HG03159 (cell line): Measurements from ENCODE around the gene RPS19BP1.
"Not testable (repeated sequence)": the region's sequence is repeated elsewhere in the genome, so short reads cannot be mapped to it uniquely, and the experiment has no call there.

Source experiments
- ATAC-seq: cut with Tn5 transposase; IDR thresholded peaks from one replicate; pipeline ENCODE4 v1.9.1; 2021; ENCODE audit warnings: mild to moderate bottlenecking, moderate library complexity; ENCODE audit not compliant: unreplicated experiment

RPS19BP1 gene

GRCh38 chr22:39514373-39514973, 18.1 kb downstream of the RPS19BP1 start:
- ATAC-seq, result no peak

DNA sequence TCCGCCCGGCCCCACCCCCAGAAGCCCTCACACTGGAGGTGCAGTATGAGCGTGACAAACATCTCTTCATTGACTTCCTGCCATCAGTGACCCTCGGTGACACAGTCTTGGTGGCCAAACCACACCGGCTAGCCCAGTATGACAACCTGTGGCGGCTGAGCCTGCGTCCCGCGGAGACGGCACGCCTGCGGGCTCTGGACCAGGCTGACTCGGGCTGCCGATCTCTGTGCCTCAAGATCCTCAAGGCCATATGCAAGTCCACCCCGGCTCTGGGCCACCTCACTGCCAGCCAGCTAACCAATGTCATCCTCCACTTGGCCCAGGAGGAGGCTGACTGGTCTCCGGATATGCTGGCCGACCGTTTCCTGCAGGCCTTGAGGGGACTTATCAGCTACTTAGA, 18.8 kb downstream of the RPS19BP1 start:
- no peak for ATAC-seq

DNA sequence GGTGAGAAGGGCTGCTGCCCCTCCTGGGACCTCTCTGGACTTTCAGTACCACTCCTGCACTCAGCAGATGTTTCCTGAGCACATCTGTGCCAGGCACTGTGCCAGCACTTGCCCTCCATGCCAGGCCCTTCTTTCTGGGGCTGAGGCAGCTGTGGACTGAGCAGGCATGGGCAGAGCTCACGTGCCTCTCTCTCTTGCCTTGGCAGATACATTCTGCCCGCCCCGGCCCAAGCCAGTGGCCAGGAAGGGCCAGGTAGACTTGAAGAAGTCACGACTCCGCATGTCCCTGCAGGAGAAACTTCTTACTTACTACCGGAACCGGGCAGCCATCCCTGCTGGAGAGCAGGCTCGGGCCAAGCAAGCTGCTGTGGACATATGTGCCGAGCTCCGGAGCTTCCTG, 20.5 kb downstream of the RPS19BP1 start:
- ATAC-seq, result no peak

GRCh38 chr22:39511226-39511625, 21.3 kb downstream of the RPS19BP1 start:
- no peak for ATAC-seq

DNA sequence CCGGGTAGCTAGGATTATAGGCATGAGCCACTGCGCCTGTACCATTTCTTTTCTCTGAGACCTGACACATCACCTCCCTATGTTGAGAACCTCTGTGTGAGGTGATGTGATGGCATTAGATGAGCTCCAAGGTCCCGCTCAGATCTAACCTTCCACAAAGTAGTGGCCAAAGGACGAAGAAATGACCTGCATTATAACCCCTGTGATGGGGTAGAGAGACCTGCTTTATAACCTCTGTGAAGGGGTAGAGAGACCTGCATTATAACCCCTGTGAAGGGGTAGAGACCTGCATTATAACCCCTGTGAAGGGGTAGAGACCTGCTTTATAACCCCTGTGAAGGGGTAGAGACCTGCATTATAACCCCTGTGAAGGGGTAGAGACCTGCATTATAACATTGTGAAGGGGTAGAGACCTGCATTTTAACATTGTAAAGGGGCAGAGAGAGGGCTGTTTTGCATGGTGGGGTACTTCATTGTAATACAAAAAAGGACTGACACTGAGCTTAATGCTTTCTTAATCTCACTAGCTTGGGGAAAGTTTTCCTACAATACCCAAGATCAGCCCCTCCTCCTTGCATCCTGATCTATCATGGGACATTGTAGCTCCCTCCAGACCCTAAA, 21.9 kb downstream of the RPS19BP1 start:
- no peak for ATAC-seq

DNA sequence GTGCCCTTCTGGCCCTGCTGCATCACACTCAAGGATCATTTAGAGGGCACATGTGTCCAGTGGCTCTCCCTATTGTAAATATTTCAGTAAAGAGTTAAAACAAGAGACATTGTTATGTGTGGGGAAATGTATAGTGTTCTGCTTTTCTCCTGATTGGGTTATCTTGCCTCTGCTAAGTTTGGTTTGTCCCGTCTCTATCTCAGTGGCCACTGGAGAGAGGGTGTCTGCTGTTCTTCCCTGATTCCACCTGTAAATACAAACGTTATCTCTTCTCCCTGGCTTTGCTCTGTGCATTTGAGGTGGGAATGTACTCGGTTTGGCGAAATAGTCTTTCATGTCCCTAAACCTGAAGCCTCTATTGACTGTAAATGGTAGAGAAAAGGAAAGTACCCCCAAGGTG, 24.2 kb downstream of the RPS19BP1 start:
- ATAC-seq, result no peak

GRCh38 chr22:39507021-39507420, 25.5 kb downstream of the RPS19BP1 start:
- not testable (repeated sequence) for ATAC-seq

- ATAC-seq, result no peak
These were observed 28.5 kb downstream of the RPS19BP1 start for GRCh38 chr22:39504071-39504470.

DNA sequence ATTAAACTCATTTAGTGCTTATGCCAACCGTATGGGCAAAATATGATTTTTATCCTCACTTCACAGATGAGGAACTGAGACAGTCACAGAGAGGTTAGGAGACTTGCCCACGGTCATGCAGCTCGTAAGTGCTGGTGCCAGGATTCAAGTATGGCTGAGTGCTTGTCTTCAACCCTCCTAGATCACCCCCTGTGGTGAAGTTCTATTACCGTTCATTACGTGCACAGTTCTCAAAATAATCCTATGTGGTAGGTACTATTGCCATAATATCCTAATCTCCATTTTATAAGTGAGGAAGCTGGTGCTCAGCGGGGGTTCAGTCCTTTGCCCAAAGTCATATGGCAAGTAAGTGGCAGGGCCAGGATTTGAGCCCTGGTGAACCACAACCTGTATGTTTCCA, 28.9 kb downstream of the RPS19BP1 start:
- ATAC-seq, result no peak

- no peak for ATAC-seq
These were observed 29.6 kb downstream of the RPS19BP1 start for GRCh38 chr22:39502789-39503409.

- ATAC-seq, result peak; percentile 94
These were observed 30.3 kb downstream of the RPS19BP1 start, which contains the start of gene MIEF1 for GRCh38 chr22:39502109-39502788. TSS of gene MIEF1 (plus strand) at chr22:39502290. CDS start at chr22:39511295, 9,005 bp downstream.

DNA sequence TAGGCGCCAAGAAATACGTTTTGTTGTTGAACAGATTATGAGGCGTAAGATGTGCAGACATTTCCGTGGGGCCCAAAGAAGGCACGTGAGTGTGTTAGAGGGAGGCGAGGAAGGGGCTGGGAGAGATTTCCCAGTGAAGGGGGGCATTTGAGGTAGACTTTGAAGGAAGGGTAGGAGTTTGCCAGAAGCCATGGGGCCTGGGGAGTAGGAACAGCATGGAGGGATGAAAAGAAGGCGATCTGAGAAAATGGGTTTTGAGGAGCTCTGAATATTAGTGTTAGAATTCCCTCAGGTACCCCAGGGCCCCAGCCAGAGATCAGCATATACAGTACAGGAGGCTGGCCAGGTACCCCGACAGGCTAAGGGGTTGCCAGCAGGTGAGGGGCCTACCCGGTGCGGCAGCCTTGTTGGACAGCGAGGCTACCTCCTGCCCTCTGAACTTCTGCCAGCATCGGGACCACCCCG, 30.9 kb downstream of the RPS19BP1 start:
- peak; percentile 24 for ATAC-seq

- ATAC-seq, result no peak
These were observed 32.4 kb downstream of the RPS19BP1 start for GRCh38 chr22:39500101-39500500.

GRCh38 chr22:39498802-39499201, 33.7 kb downstream of the RPS19BP1 start:
- no peak for ATAC-seq

DNA sequence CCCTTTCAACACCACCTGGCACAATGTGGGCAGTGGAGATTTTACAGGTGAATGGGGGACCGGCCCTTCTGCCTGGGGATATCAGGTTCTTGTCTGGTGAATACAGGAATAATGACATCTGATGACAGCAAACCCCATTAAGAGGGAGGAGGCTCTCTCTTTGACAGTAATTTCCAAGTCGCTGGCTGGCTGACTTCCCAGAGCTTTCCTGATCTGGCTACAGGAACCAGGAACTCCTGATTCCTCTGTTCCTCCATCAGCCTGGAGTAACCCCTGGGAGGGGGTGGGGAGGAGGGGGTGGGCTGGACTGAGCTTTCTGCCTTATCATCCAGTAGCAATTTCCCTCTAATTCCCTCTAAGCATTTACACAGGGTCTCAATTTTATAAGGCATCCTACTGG, 34.2 kb downstream of the RPS19BP1 start:
- no peak for ATAC-seq

DNA sequence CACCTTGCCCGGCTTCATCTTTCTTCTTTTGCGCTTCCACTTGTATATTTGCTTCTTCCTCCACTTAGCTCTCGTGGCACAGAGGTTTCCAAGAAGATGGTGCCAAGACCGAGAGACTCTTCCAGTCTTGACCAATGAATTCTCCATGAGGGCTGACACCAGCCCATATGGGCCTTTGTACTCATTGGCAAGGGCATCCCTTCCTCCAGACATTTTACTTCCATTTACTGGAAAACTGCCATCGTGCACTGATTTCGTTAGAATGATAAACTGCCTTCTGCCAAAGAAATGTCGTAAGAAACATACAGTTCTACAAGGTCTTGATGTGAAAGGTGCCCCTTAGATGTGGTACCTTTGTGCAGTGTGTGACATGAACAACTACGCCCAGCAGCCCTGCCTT, 35.1 kb downstream of the RPS19BP1 start:
- no peak for ATAC-seq

GRCh38 chr22:39496131-39496838, 36.3 kb downstream of the RPS19BP1 start:
- ATAC-seq, result no peak

- ATAC-seq, result no peak
These were observed 38.0 kb downstream of the RPS19BP1 start for GRCh38 chr22:39494471-39495120.

DNA sequence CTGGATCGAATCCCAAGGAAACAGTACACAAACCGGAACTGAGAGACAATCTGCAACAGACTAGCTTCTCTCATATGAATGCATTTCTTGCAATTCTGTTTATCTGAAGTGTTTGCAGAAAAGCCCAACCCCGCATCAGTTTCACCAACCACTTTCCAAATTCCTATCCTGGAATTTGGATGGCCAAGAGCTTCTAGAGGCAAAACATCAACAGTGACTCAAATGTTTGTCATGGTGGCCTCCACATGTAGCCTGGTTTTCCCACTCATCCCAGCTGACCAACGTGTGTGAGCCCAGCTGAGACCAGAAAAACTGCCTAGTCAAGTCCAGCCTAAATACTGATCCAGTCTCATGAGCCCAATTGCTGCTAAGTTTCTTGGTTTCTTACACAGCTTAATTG, 38.8 kb downstream of the RPS19BP1 start:
- ATAC-seq, result no peak

- no peak for ATAC-seq
These were observed 40.4 kb downstream of the RPS19BP1 start for GRCh38 chr22:39492186-39492585.

DNA sequence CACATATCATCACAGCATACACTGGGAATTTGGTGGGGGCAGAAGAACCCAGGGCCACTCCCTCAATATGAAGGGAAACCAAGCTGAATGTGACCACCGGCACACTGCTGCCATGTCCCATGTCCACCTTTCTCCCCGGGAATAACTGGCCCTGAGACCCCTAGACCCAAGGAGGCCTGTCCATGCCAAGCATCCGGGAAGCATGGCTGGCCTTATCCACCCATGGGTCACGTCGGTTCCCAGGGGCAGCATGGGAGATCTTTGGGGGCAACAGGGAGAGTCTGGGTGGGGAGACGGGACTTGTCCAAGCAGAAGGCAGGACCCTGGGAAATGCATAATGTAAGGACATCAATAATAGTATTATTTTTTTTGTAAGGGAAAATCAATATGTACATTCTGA, 40.9 kb downstream of the RPS19BP1 start:
- ATAC-seq, result no peak
